Smooth muscle cell (in vitro differentiated cells): ENCODE data around the gene C12orf60. TPM values are rescaled to one million over a fixed set of nuclear protein-coding genes. Genes with fewer than 3 reads are reported as not detected.
A peak's percentile ranks its signal among the peaks of the same experiment; 100 is the strongest.

ENCODE experiments used
- DNase-seq: peaks from one replicate; lab custom pipeline; 2025; ENCODE audit not compliant: unreplicated experiment; lab: John Stamatoyannopoulos, UW
- H2AFZ ChIP-seq: fragments of 200-600 bp; sonication (generic); 2 replicates; pipeline ENCODE4 v1.6.0; 2016; ENCODE audit warnings: antibody characterized with exemption, low read depth, mild to moderate bottlenecking
- H3F3A ChIP-seq: fragments of 200-600 bp; sonication (generic); 2 replicates; pipeline ENCODE4 v1.6.0; 2017; ENCODE audit warnings: antibody characterized with exemption, low read depth
- H3K27ac ChIP-seq: fragments of 200-600 bp; sonication (generic); 2 replicates; pipeline ENCODE4 v1.5.1; 2016; ENCODE audit warnings: low read depth, mild to moderate bottlenecking
- H3K27me3 ChIP-seq: fragments of 200-600 bp; sonication (generic); 2 replicates; pipeline ENCODE4 v1.6.1; 2016; ENCODE audit warnings: low read depth, mild to moderate bottlenecking
- H3K36me3 ChIP-seq: fragments of 200-600 bp; sonication (generic); 2 replicates; pipeline ENCODE4 v1.5.1; 2016; ENCODE audit warnings: low read depth
- H3K4me1 ChIP-seq: fragments of 200-600 bp; sonication (generic); 2 replicates; pipeline ENCODE4 v1.5.1; 2016; ENCODE audit warnings: low read depth
- H3K4me2 ChIP-seq: fragments of 200-600 bp; sonication (generic); 2 replicates; pipeline ENCODE4 v1.6.0; 2016; ENCODE audit warnings: mild to moderate bottlenecking
- H3K4me3 ChIP-seq: fragments of 200-600 bp; sonication (generic); 2 replicates; pipeline ENCODE4 v1.5.1; 2016; ENCODE audit warnings: mild to moderate bottlenecking
- H3K79me2 ChIP-seq: fragments of 200-600 bp; sonication (generic); 2 replicates; pipeline ENCODE4 v1.6.0; 2016; ENCODE audit warnings: low read depth, mild to moderate bottlenecking
- H3K9ac ChIP-seq: fragments of 200-600 bp; sonication (generic); 2 replicates; pipeline ENCODE4 v1.6.0; 2016; ENCODE audit warnings: low read depth
- H3K9me3 ChIP-seq: fragments of 200-600 bp; sonication (generic); replicated peaks from 2 replicates; pipeline ENCODE4 v1.5.1; 2016; ENCODE audit warnings: low read depth
- H4K20me1 ChIP-seq: fragments of 200-600 bp; sonication (generic); 2 replicates; pipeline ENCODE4 v1.6.0; 2016; ENCODE audit warnings: low read depth
- WGBS: methylation state at CpG from one replicate; pipeline ENCODE4 v1.1.7; 2016; ENCODE audit warnings: low lambda C conversion rate; 5-methylcytosine and 5-hydroxymethylcytosine counted together
- polyA plus RNA-seq: library from polyadenylated mRNA; unstranded; fragments of >200 nt; fragmentation: Nextera tagmentation; extraction: Ambion mirVana; gene quantifications from 2 replicates; pipeline ENCODE4 v1.2.1, GENCODE V29; 2016
- total RNA-seq: library from RNA; depleted of rRNA; stranded (reverse); fragments of >200 nt; gene quantifications from 2 replicates; pipeline ENCODE4 v1.2.3, GENCODE V29; 2014
- TF ChIP-seq, protein P1 (sequence below): fragments of 200-600 bp; sonication (generic); IDR thresholded peaks from 2 replicates; pipeline ENCODE4 v1.5.1; 2017; ENCODE audit warnings: borderline replicate concordance, mild to moderate bottlenecking, antibody characterized with exemption; ENCODE audit not compliant: insufficient read depth, poor library complexity, severe bottlenecking

The C12orf60 gene
- total and polyA plus RNA-seq, 2 experiments from 2014 or later = 0.63 to 1.3 TPM

DNA sequence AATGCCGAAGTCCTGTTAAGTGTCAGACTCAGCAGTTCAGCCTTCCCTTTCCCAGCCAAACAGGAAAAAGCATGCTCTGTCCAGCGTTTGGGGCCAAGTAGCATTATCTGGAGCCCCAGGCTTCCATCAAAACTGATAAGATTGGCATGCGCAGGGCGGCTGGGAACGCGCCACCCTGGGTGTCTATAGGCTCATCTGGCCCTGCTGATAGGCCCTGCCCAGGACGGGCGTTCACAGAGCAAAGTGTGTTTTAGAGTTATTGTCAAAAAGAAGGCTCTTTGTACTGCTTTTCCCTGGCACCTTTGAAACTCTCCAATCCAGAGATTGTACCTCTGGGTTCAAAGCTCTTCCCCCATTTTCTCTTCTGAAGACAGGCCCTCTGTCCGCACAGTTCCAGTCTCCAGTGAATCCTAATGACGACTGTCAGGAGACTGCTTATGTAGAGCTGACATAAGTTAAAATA is 40.0 kb downstream of the C12orf60 start, which contains the start of gene ART4:
TSS of gene ART4 (minus strand) at position 102 of the 463 bp plus-strand sequence. CDS start 413 bp downstream, outside the sequence.
- Histone ChIP-seq H3K9me3 (no peaks in the 10 kb centered on the region), H3K4me2 (peak within 1 kb of the TSS; percentile 15), H2AFZ (peak within 1 kb of the TSS; percentile 72), H3K27me3 (no peaks in the 10 kb centered on the region), H3K4me3 (peak within 1 kb of the TSS; percentile 2), H3K9ac (peak within 1 kb of the TSS; percentile 31), H3K27ac (peak within 1 kb of the TSS; percentile 58), H4K20me1 (no peaks in the 10 kb centered on the region), H3K36me3 (no peaks in the 10 kb centered on the region), H3K79me2 (peaks cover 30% of the 10 kb centered on the region), H3F3A (peaks cover 2% of the 10 kb centered on the region), H3K4me1 (no peaks in the 10 kb centered on the region)
- TF ChIP-seq, protein P1, sequence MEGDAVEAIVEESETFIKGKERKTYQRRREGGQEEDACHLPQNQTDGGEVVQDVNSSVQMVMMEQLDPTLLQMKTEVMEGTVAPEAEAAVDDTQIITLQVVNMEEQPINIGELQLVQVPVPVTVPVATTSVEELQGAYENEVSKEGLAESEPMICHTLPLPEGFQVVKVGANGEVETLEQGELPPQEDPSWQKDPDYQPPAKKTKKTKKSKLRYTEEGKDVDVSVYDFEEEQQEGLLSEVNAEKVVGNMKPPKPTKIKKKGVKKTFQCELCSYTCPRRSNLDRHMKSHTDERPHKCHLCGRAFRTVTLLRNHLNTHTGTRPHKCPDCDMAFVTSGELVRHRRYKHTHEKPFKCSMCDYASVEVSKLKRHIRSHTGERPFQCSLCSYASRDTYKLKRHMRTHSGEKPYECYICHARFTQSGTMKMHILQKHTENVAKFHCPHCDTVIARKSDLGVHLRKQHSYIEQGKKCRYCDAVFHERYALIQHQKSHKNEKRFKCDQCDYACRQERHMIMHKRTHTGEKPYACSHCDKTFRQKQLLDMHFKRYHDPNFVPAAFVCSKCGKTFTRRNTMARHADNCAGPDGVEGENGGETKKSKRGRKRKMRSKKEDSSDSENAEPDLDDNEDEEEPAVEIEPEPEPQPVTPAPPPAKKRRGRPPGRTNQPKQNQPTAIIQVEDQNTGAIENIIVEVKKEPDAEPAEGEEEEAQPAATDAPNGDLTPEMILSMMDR = no peak
- DNase-seq = no peak
- 22% methylated on average over 10 of the region's 10 CpGs for WGBS

DNA sequence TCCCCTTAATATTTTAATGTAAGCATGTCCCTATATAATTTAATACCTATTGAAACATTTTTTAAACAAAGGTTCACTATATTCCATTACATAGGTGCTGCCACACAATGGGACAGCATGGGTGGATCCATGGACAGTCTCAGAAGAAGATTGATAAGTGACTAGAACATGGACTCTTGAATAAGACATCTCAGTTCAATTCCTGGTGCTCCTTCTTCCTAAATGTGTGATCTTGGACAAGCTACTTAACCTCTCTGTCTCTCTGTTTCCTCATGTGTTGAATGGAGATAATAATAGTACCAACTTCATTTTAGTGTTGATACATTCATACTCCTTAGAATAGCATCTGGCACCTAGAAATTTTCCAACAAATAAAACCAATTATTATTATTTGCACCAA is 40.9 kb downstream of the C12orf60 start:
- H3K36me3 ChIP-seq = no peaks in the 10 kb centered on the region
- H3K9me3 ChIP-seq = no peaks in the 10 kb centered on the region
- H2AFZ ChIP-seq = no peak overlapping the region
- no peak overlapping the region for H3K4me3 ChIP-seq
- H4K20me1 ChIP-seq = no peaks in the 10 kb centered on the region
- H3K4me2 ChIP-seq = no peak overlapping the region
- peaks cover 25% of the 10 kb centered on the region for H3K79me2 ChIP-seq
- DNase-seq = no peak
- no peaks in the 10 kb centered on the region for H3F3A ChIP-seq
- H3K27ac ChIP-seq = peak overlapping the region; percentile 58
- no peaks in the 10 kb centered on the region for H3K27me3 ChIP-seq
- TF ChIP-seq, protein P1 = no peak
- peaks cover 6% of the 10 kb centered on the region for H3K4me1 ChIP-seq
- H3K9ac ChIP-seq = no peak overlapping the region

DNA sequence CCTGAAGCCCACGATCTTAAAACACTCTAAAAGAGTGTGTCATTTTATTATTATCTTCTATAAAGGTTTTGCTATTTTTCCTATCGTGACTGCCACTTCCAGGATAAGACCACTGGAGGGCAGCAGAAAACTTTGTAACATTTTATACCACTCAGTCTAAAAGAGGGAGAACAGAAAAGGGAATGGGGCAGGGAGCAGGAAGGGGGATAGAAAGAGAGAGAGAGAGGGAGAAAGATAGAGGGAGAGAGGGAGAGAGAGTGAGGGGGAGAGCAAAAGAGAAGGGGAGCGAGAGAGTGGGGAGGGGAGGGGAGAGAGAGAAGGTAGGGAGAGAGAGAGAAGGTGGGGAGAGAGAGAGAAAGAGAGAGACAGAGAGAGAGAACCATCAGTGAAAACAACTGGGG is 41.9 kb downstream of the C12orf60 start:
- no peaks in the 10 kb centered on the region for H3K36me3 ChIP-seq
- no peaks in the 10 kb centered on the region for H4K20me1 ChIP-seq
- 8% methylated on average over 2 of the region's 3 CpGs for WGBS
- no peak overlapping the region for H3K9ac ChIP-seq
- no peaks in the 10 kb centered on the region for H3K27me3 ChIP-seq
- H2AFZ ChIP-seq = peak overlapping the region; percentile 87
- peaks cover 16% of the 10 kb centered on the region for H3K79me2 ChIP-seq
- H3F3A ChIP-seq = no peaks in the 10 kb centered on the region
- no peaks in the 10 kb centered on the region for H3K9me3 ChIP-seq
- H3K4me3 ChIP-seq = no peak overlapping the region
- peaks cover 7% of the 10 kb centered on the region for H3K4me1 ChIP-seq
- no peak overlapping the region for H3K4me2 ChIP-seq
- no peak for DNase-seq
- no peak overlapping the region for H3K27ac ChIP-seq
- TF ChIP-seq, protein P1 = peak; percentile 75

DNA sequence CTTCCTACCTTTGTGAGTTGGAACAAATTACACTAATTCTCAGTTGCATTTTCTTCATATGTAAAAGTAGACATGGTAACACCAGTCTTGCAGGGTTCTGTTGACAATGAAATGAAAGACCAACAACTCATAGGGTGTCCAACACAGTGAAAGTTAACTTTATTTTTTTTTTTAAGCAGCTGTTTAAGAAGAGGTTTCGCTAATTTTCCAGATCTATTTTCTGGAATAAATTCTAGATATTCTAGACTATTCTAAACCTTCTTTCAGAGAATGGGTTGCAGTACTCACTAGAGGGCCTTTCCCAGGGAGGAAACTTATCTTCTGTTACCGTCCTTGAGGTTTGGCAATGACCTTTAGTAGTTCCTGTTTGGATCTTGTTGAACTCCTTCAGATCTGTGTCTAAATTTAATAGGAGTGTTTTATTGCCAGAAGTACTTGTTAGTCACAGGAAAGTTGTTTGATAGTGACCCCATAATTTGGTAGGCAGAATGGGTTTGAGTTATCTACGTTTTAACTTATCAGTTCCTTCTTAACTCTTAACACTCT is 42.6 kb downstream of the C12orf60 start:
- no peak for DNase-seq
- Histone ChIP-seq H3K9me3 (no peaks in the 10 kb centered on the region), H3K4me3 (no peak overlapping the region), H3K27me3 (no peaks in the 10 kb centered on the region), H3F3A (no peaks in the 10 kb centered on the region), H3K36me3 (no peaks in the 10 kb centered on the region), H3K9ac (no peak overlapping the region), H3K27ac (peak overlapping the region; percentile 9), H3K4me1 (peaks cover 7% of the 10 kb centered on the region), H4K20me1 (no peaks in the 10 kb centered on the region), H2AFZ (peak overlapping the region; percentile 33), H3K79me2 (peaks cover 8% of the 10 kb centered on the region), H3K4me2 (no peak overlapping the region)
- TF ChIP-seq, protein P1 = no peak
- 41% methylated on average over 3 of the region's 3 CpGs for WGBS
